Ishikawa (cell line): ENCODE results near the gene IVL.

Experiments
- EGR1 ChIP-seq: IDR thresholded peaks from 2 replicates; pipeline ENCODE4 v1.6.1; 2012
- EP300 ChIP-seq: IDR thresholded peaks from 2 replicates; pipeline ENCODE4 v1.6.1; 2012; ENCODE audit warnings: borderline replicate concordance
- RAD21 ChIP-seq: IDR thresholded peaks from 2 replicates; pipeline ENCODE4 v1.6.1; 2012; ENCODE audit warnings: low read depth
- TCF12 ChIP-seq: IDR thresholded peaks from 2 replicates; pipeline ENCODE4 v1.6.1; 2012; ENCODE audit warnings: low read depth
- TF ChIP-seq, protein P1 (sequence below): IDR thresholded peaks from 2 replicates; pipeline ENCODE4 v1.6.1; 2012

DNA sequence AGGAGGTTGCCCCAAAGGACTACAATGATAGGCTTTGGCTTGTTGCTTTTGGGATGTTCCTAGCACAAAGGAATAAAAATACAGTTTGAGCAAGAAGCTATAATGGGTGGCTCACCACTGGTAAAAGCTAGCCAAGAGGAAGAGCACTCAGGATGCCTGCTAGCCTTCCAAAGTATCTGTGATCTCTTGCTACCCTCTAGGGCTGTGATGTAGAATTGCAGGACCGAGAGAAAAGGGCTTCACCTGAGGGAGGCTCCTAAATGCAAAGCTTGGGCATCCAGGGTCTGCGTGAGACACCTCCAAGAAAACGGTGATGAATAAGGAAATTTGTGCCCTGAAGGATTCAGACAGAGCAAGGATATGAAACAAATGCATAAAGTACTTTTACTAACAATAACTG lies 17.7 kb downstream of the IVL start:
- TF ChIP-seq TCF12 (no peak), EP300 (no peak), EGR1 (no peak), RAD21 (peak; percentile 54)
- TF ChIP-seq, protein P1, sequence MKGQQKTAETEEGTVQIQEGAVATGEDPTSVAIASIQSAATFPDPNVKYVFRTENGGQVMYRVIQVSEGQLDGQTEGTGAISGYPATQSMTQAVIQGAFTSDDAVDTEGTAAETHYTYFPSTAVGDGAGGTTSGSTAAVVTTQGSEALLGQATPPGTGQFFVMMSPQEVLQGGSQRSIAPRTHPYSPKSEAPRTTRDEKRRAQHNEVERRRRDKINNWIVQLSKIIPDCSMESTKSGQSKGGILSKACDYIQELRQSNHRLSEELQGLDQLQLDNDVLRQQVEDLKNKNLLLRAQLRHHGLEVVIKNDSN = no peak
